Fibroblast of skin of left biceps (primary cell): ENCODE measurements around the gene BTRC.
A peak's percentile ranks its signal among the peaks of the same experiment; 100 is the strongest.

ENCODE experiments used
- DNase-seq, 2 experiments: peaks; one replicate each; pipeline ENCODE4 v3.0.0-alpha.2; 2013; ENCODE audit warnings: low read depth in 2 of 2

BTRC gene

DNA sequence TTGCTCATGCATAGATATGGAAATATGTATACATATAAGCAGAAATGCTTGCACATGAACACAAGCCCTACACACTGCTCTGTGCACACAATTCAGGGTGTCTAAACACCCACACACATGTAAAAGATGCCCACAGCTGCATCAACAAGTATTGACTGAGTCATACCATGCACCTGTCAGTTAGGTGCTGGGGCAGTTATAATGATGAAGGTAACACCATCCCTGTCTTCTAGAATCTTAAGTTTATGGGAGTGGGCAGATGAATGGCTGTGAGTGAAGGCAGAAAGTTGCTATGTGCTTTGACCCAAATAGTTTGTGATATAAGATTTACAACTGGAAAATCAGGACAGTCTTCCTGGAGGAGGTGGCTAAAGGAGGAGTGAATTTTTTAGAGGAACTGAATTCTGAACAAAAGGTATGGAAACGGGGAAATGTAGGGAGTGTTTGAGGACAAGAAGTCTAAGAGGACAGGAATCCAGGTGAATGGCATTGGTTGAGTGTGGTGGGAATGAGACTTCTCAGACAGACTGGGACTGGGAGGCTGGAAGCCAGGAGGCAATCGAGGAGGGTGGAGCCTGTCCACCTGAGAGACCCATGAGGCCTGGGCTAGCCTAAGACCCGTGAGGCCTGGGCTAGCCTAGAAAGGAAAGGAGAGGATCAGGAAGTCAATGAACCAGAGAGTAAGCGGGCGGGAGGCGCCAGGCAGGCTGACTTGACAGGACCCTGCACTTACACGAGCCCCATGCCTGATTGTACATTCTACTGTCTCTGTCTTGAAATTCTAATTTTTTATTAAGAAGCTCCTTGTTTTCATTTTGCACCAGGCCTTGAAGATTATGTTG, 213.4 kb downstream of the BTRC start:
- DNase-seq = no peak

DNA sequence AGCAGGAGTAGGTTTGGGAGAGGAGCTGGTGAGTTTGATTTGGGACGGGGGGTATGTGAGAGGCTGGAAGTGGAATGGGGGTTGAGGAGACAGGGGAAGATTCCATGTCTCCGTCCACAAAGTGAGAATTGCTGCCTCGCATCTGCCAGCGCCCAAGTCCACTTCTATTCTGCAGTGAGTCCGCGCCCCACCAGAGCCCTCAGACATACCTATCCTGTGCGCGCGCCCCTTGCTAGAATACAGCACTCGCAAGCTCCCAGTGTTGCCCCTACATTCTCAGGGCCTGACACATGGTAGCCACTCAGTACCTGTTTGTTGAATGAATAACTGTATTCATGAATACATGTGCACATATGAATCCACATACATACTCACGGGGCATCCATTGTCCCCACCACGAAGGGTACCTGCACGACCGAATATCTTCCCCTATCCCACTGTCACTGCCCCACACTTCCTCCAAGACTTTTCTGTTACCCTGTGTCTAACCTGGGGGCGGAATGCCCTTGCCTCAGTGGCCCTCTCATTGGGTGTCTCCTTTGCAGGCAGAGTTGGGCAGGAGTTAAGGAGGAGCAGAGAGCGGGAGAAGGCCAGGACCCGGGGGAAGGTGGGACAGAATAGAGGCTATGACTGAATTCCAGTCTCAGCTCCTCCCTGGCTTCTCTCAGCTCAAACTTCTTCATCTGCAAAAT, 214.2 kb downstream of the BTRC start:
- no peak for DNase-seq

DNA sequence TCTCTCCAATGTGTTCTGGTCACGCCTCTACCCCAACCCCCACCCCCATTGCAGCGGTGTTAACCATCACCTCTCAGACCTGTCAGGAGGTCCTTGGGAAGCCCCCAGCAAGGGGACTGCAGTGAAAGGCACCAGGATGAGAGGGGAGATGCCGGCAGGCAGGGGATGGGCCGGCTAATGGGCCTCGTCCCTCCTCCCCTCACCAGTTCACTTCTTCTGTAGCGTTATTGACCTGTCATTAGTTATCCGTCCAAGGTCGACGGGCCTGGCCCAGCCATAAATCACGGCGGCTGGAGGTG, 215.3 kb downstream of the BTRC start:
- DNase-seq = no peak

DNA sequence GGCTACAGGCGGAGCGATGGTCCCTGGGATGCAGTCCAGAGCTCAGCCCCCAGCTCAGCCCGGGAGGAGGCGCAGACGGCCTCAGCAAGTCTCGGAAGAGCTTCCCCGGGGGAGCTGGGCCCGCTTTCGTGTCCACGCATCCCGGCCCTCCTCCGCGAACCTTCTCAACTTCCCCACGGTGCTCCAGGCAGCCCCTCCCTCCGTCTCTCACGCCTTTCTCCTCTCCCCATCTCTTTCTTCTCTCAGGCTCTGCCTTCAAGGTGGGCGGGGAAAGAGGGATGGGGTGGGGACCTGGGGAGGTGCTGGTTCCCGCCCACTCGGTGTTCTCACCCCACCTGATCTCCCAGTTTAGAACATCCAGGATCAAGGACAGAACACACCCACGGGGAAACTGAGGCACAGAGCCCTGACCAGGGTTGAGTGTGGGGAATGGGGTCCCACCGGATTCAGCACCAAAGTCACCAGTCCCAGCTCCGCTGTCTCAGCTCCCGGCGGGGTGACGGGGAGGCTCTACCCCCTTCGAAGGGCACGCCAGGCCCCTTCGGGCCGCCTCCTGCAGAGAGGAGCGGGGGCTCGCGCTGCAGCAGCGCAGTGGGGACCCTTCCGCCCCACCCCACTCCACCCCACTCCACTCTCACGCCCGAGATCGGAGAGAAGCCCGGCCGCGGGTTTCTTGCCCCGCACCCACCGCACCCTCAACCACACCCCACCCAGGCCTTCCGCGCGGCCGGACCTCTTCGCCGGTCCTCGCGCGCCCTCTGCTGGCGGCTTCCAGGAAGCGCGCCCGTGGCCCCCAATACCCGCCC, 215.9 kb downstream of the BTRC start:
- peak; percentile 18 to 29 for DNase-seq

DNA sequence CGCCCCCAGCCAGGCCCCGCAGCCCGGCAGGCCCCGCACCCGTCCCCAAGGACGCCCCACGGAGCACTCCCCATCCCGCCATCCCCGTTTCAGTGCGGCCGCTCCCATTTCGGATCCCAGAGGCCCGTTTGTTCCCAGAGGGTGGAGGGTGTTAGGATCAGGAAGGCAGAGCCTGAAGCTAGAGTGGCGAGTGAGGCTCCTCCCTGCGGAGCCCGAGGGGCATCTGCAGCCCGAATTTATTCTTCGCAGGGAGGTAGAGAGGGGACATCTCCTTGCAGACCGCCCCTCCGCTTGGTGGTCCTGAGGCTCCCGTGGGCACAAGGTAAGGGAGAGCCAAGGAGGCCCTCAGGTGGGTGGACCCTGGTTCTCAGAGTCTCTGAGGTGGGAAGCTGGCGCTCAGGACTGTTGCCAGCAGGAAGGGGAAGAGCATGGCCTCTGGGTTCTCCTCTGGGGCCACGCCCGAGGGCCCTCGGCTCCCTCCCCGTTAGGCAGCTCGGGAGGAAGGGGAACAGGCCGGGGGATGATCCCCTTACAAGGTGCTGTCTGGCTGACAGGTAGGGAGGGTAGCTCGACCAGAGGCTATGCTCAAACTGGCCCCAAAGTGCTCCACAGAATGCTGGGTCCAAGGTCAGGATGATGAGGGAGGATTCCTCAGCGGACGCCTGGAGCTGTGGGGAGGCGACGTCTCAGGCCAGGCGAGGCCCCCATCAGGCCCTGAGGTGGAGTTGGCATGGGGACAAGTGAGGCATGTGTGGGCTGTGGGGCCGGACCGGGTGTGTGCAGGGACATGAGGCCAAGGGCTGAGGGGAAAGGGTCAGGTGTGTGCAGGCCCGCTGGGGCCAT, 216.7 kb downstream of the BTRC start:
- DNase-seq = no peak

DNA sequence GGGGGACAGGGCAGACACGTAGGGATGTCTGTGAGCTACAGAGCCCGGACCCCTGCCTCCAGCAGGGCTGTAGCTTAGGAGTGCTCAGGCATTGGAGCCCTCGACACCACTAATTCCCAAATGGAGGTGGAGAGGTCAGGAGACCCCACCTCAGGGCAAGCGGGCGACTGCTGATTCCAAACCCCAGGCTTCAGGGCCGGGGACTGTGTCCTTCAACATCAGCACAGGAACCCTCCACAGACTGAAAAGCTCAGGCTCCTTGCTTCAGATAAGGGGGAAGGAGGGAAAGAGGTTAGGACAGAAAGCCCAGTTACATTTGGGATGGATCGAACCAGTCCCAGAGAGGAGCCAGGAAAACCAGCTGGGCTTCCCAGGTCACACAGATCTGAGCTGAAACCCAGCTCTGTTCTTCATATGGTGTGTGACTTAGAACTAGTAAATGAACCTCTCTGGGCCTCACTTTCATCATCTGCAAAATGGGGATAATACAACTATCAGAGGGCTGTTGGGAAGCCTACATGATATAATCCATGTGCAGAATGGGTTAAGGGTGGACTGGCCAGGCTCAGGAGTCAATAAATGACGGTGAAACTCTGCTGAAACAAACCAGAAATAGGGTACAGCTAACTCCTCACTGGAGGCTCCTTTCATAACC, 217.4 kb downstream of the BTRC start:
- no peak for DNase-seq

- DNase-seq = no peak
Observed at GRCh38 chr10:101572126-101572525, 218.2 kb downstream of the BTRC start.

DNA sequence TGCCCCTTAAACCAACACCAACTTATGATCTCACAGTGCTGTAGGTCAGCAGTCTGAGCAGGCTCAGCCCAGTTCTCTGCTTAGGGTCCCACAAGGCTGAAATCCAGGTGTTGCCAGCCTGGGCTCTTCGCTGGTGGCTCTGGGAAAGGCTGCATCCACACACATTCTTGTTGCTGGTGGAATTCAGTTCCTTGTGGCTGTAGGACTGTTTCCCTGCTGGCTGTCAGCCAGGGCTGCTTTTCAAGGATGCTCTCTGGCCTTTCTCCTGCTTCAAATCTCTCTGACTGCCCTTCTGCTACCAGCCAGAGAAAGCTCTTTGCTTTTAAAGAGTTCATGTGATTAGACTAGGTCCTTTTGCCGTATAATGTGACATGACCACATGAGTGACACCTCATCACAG, 218.8 kb downstream of the BTRC start:
- DNase-seq = no peak

DNA sequence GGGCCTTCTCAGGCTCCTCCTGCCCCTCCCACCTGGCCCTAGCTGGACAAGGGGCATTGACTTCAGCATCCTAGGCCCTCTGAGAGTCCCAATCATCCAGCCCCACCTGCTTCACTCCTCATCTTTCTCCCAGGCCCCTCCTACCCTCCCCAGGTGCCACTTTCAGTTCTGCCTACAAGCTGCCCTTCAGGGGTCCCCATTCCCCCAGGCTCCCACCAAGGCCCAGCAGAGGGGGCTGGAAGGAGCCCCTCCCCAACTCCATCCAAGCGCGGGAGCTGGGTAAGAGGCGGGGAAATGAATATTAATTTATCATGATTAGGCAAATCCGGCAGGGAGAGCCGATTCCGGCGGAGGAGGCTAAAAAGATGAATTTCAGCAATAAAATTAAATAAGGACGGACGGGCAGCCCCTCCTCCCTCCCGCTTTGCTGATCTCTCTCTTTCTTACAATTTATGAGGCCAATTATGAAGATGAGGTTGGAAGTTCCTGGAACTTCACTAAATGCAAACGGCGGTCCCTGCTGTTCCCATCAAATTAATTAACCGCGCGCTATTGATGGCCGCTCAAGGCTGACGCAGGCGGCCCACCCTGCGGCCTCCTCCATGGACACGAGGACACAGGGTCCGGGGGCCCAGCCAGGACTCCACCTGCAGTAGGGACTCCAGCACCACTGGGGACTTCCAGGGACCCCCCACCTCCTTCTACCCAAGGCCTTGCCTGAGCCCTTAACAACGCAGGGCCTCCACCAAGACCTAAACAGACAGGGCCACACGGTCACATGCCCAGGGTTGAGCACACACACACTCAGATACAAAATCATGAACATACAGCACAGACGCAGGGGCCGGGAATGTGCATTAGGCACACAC, 220.2 kb downstream of the BTRC start:
- DNase-seq = no peak

DNA sequence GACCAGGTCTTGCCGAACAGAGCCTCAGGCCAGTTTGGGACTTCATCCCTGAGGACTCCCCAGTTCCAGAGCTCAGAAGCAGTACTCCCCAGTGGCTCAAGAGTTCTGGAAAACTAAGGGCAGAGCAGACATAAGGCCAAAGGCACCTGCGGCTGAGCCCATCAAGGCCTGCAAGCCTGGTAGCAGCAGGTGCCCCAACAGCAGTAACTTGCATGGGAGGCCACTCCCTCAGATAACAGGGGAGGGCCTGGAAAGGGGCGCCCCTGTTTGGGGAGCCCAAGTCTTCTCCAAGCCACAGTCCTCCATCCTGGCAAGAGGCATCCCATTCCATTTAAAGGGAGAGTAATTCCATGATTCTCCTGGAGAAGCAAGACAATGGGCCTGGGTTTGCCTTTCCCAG, 221.1 kb downstream of the BTRC start:
- no peak for DNase-seq

DNA sequence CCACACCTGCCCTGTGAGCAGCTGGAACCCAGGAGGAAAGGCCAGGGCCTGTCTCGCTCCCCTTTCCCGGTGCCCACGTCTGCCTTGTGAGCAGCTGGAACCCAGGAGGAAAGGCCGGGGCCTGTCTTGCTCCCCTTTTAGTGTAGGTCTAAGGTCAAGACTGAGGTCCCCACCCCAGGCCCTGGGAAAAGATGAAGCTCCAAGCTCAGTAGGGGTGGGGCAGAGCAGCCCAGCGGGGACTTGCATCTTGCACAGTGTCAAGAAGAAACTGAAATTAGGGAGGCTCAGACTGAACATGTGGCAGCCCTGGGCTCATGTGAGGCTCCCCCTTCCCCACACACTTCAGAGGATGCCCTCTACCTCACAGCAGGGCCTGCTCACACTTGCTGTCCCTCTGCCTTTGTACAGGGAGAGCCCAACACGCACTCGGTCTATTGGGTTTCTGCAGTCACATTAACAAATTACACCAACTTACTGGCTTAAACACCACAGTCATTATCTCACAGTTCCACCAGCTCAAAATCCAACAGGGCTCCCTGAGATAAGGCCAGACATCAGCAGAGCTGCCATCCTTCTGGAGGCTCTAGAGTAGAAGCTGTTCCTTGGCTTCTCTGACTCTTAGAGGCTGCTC, 221.7 kb downstream of the BTRC start:
- DNase-seq = no peak

GRCh38 chr10:101576211-101576863, 222.4 kb downstream of the BTRC start:
- no peak for DNase-seq

GRCh38 chr10:101577121-101577871, 223.3 kb downstream of the BTRC start:
- no peak for DNase-seq

GRCh38 chr10:101578192-101578591, 224.2 kb downstream of the BTRC start:
- DNase-seq = no peak

GRCh38 chr10:101578803-101579515, 225.0 kb downstream of the BTRC start:
- DNase-seq = no peak

DNA sequence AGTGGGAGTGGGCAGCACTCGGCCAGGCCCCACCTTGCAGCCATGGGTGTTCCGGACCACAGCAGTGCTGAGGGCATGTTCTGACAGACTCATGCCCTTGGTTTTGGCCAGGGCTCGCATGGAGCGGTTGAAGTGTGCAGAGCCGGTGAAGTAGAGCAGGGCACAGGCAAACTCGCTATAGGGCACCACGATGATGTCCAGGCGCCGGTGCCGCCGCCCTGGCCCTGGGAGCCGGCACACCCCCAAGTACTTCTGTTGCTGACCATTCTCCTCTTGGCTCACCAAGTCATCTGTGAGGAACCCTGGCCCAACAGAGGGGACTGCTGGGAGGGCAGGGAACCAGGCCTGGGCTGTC, 225.5 kb downstream of the BTRC start:
- DNase-seq = no peak

DNA sequence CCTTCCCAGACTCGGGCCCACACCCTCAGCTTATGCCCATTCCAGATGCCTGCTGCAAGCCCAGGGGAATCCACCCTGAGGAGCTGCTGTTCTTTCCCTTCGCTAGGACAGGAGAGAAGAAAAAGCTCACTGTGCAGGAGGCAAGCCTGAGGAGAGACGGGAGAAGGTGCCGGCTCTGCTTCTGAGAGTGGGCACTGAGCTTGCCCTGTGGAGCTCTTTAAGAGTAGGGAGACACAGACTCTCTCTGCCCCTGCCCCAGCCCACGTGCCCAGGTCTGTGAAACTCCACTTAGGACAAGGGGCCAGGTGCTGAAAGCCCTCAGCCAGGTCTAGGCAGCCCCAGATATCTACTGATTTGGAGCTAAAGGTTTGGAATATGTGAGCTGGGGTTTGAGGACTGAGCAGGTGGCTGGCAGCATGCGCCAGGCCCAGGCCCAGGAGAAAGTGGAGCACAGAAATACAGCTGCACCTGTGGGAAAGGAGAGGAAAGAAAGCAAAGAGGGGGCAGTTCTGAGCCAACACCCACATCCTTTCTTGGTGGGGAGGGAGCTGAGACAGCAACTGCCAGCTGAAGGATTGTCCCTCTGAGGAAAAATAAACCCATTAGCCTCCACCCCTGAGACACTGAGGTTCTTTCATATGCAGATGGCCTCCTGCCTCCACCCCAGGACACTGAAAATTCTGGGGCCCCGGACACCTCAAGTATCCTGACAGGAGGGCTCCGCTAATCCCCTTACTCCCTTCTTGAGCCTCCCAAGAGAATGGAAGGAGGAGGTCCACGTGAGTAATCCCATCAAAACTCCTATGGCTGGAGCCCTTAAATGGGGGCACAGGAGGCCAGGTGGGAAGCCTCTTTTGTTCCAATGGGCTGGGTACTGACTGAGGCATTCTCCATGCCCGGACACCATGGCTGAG, 226.8 kb downstream of the BTRC start:
- DNase-seq = no peak
